Endothelial cell of umbilical vein (primary cell): ENCODE data around the gene JADE3. TPM values are rescaled to one million over a fixed set of nuclear protein-coding genes. Genes with fewer than 3 reads are reported as not detected.

Experiments used
- BruUV-seq: library from RNA; stranded (reverse); fragments of 400-500 nt; replicated peaks from 2 replicates; lab custom pipeline; 2021; lab: Mats Ljungman, UMichigan
- CTCF ChIA-PET: fragments of 300-600, 350-600 bp; sonication (Branson Sonifier 250); formaldehyde crosslinking; loops from one replicate; lab custom pipeline; 2021; ENCODE audit warnings: antibody characterized with exemption, inconsistent platforms; lab: Charles Lee
- POLR2A ChIA-PET: fragments of 300-600, 350-600 bp; sonication (Branson Sonifier 250); formaldehyde crosslinking; loops from one replicate; lab custom pipeline; 2021; ENCODE audit warnings: antibody characterized with exemption, inconsistent platforms; lab: Charles Lee
- DNase-seq: peaks from one replicate; pipeline ENCODE4 v3.0.0-alpha.2; 2011; ENCODE audit warnings: low read depth, low spot score
- FAIRE-seq: peaks from 2 replicates; lab custom pipeline; 2011; peaks lifted over from hg19 to GRCh38; lab: Jason Lieb, UNC
- H2AFZ ChIP-seq: 2 replicates; pipeline ENCODE4 v1.6.0; 2012; ENCODE audit warnings: low read depth, low read length, control low read depth, inconsistent platforms
- H3K27ac ChIP-seq: 2 replicates; pipeline ENCODE4 v1.5.1; 2011; ENCODE audit warnings: low read depth, mild to moderate bottlenecking, control low read depth, low read length, moderate library complexity; ENCODE audit not compliant: insufficient read depth
- H3K27me3 ChIP-seq, 2 experiments: 2 replicates each; pipeline versions ENCODE4 v1.6.0 to v1.6.1; 2011; ENCODE audit warnings: low read length in 2 of 2, mixed read lengths in 1 of 2; ENCODE audit not compliant: control insufficient read depth in 2 of 2, insufficient read depth in 2 of 2
- H3K36me3 ChIP-seq, 2 experiments: 2 replicates in 1 of 2; 3 replicates in 1 of 2; pipeline ENCODE4 v1.5.1; 2011; ENCODE audit warnings: low read length in 2 of 2, mild to moderate bottlenecking in 1 of 2, moderate library complexity in 1 of 2; ENCODE audit not compliant: control insufficient read depth in 2 of 2, insufficient read depth in 2 of 2; ENCODE audit errors: extremely low read depth in 1 of 2
- H3K4me1 ChIP-seq: 3 replicates; pipeline ENCODE4 v1.5.1; 2011; ENCODE audit warnings: mild to moderate bottlenecking, low read length; ENCODE audit not compliant: control insufficient read depth, insufficient read depth; ENCODE audit errors: extremely low read depth
- H3K4me2 ChIP-seq: 2 replicates; pipeline ENCODE4 v1.6.1; 2011; ENCODE audit warnings: low read length, control low read depth, mixed read lengths; ENCODE audit not compliant: insufficient read depth
- H3K4me3 ChIP-seq, 3 experiments: fragments of 200-600 bp in 1 of 3; sonication (generic), shearing (Covaris generic) in 1 of 3; replicated peaks in 1 of 3; 2 replicates each; pipeline ENCODE4 v1.5.1; 2011 to 2016; ENCODE audit warnings: control low read depth in 3 of 3, low read length in 3 of 3, mild to moderate bottlenecking in 2 of 3, inconsistent platforms in 1 of 3, low read depth in 1 of 3, moderate library complexity in 1 of 3; ENCODE audit not compliant: insufficient read depth in 1 of 3
- H3K79me2 ChIP-seq: 2 replicates; pipeline ENCODE4 v1.6.0; 2012; ENCODE audit warnings: low read length, inconsistent platforms; ENCODE audit not compliant: control insufficient read depth, insufficient read depth
- H3K9ac ChIP-seq: replicated peaks from 2 replicates; pipeline ENCODE3; 2011; ENCODE audit warnings: low read length, control low read depth; ENCODE audit not compliant: insufficient read depth; ENCODE audit errors: extremely low read depth
- H3K9me1 ChIP-seq: replicated peaks from 3 replicates; pipeline ENCODE4 v1.6.0; 2011; ENCODE audit warnings: mild to moderate bottlenecking, low read length; ENCODE audit not compliant: control insufficient read depth, insufficient read depth; ENCODE audit errors: extremely low read depth
- H3K9me3 ChIP-seq: replicated peaks from 2 replicates; pipeline ENCODE4 v1.5.1; 2012; ENCODE audit warnings: low read length, inconsistent platforms; ENCODE audit not compliant: control insufficient read depth, insufficient read depth
- H4K20me1 ChIP-seq: replicated peaks from 2 replicates; pipeline ENCODE3; 2011; ENCODE audit warnings: mild to moderate bottlenecking, low read length; ENCODE audit not compliant: control insufficient read depth, insufficient read depth; ENCODE audit errors: extremely low read depth
- EZH2 ChIP-seq: IDR thresholded peaks from 2 replicates; pipeline ENCODE4 v1.6.1; 2012; ENCODE audit warnings: borderline replicate concordance, low read depth, mild to moderate bottlenecking, moderate library complexity, low read length, inconsistent platforms; ENCODE audit not compliant: severe bottlenecking
- FOS ChIP-seq: IDR thresholded peaks from 2 replicates; pipeline ENCODE4 v1.6.1; 2011; ENCODE audit warnings: mild to moderate bottlenecking, low read length, moderate library complexity, borderline replicate concordance; ENCODE audit not compliant: insufficient read depth
- GATA2 ChIP-seq: IDR thresholded peaks from 2 replicates; pipeline ENCODE4 v1.7.0; 2011; ENCODE audit warnings: low read depth, mild to moderate bottlenecking, moderate library complexity, mixed read lengths, low read length; ENCODE audit not compliant: insufficient read length, insufficient read depth
- JUN ChIP-seq: IDR thresholded peaks from 2 replicates; pipeline ENCODE4 v1.6.1; 2011; ENCODE audit warnings: borderline replicate concordance, low read depth; ENCODE audit not compliant: insufficient read length, insufficient read depth
- MYC ChIP-seq: IDR thresholded peaks from one replicate; pipeline ENCODE4 v1.6.1; 2011; ENCODE audit warnings: mild to moderate bottlenecking, low read depth, low read length
- POLR2A ChIP-seq: IDR thresholded peaks from 2 replicates; pipeline ENCODE4 v1.6.1; 2012; ENCODE audit warnings: low read depth, mild to moderate bottlenecking, control low read depth, low read length
- POLR2AphosphoS5 ChIP-seq: IDR thresholded peaks from 2 replicates; pipeline ENCODE4 v1.6.1; 2012; ENCODE audit warnings: low read depth, mild to moderate bottlenecking, control low read depth, low read length, moderate library complexity; ENCODE audit not compliant: insufficient read depth
- dilution Hi-C: fragments of 300-500 bp; cut with MboI; formaldehyde crosslinking; loops from one replicate; pipeline ENCODE4 v1.15.0; 2019; ENCODE audit warnings: low sequenced_read_pairs; ENCODE audit not compliant: extremely low pct_ligation_motif_present
- intact Hi-C: fragments of 100-400 bp; cut with micrococcal nuclease; formaldehyde crosslinking; loops from one replicate; pipeline ENCODE4 v1.10.0; 2022
- polyA plus RNA-seq, 4 experiments: library from polyadenylated mRNA; depleted of rRNA in 3 of 4; stranded (reverse) in 3 of 4; unstranded in 1 of 4; fragments of >200 nt; gene quantifications; 2 replicates each; pipeline versions ENCODE4 v1.2.1 to v1.2.3, GENCODE V29; 2011 to 2012; ENCODE audit warnings: missing spikeins in 1 of 4
- total RNA-seq: library from RNA; stranded (reverse); gene quantifications from 2 replicates; pipeline ENCODE4 v1.2.3, GENCODE V29; 2021
- TF ChIP-seq, protein P1 (sequence below): IDR thresholded peaks from 2 replicates; pipeline ENCODE4 v1.6.1; 2011; ENCODE audit not compliant: insufficient read depth, insufficient read length
- TF ChIP-seq, protein P2 (sequence below), 2 donors: IDR thresholded peaks; 1 replicate in 1 of 2; 2 replicates in 1 of 2; pipeline ENCODE4 v1.5.1; 2011; ENCODE audit warnings: low read length in 2 of 2, mild to moderate bottlenecking in 2 of 2, moderate library complexity in 2 of 2, control low read depth in 1 of 2, inconsistent platforms in 1 of 2, low read depth in 1 of 2; ENCODE audit not compliant: insufficient read depth in 1 of 2; ENCODE audit errors: extremely low read depth in 1 of 2

Gene JADE3
- total and polyA plus RNA-seq, 2 donors (not counting 3 experiments of a cell fraction or from before 2014, with no cell fraction given): 4.9 to 18.4 TPM

GRCh38 chrX:46917622-46918021, 5.4 kb downstream of the JADE3 start:
- FAIRE-seq (no peak), DNase-seq (no peak)
- no peak overlapping the region for H2AFZ ChIP-seq
- H3K27me3 ChIP-seq: no peaks in the 10 kb centered on the region
- CTCF ChIA-PET: no interaction called here
- no peak for TF ChIP-seq POLR2AphosphoS5
- no peak for TF ChIP-seq POLR2A
- no peak for TF ChIP-seq MYC
- TF ChIP-seq FOS: no peak
- TF ChIP-seq, protein P1, sequence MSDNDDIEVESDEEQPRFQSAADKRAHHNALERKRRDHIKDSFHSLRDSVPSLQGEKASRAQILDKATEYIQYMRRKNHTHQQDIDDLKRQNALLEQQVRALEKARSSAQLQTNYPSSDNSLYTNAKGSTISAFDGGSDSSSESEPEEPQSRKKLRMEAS: no peak
- TF ChIP-seq EZH2: no peak
- TF ChIP-seq, protein P2, sequence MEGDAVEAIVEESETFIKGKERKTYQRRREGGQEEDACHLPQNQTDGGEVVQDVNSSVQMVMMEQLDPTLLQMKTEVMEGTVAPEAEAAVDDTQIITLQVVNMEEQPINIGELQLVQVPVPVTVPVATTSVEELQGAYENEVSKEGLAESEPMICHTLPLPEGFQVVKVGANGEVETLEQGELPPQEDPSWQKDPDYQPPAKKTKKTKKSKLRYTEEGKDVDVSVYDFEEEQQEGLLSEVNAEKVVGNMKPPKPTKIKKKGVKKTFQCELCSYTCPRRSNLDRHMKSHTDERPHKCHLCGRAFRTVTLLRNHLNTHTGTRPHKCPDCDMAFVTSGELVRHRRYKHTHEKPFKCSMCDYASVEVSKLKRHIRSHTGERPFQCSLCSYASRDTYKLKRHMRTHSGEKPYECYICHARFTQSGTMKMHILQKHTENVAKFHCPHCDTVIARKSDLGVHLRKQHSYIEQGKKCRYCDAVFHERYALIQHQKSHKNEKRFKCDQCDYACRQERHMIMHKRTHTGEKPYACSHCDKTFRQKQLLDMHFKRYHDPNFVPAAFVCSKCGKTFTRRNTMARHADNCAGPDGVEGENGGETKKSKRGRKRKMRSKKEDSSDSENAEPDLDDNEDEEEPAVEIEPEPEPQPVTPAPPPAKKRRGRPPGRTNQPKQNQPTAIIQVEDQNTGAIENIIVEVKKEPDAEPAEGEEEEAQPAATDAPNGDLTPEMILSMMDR (IDR thresholded peaks at IDR 0.05; ENCODE audit: extremely low read depth in 1 of 2, insufficient read depth in 1 of 2, low read depth in 1 of 2, low read length in 2 of 2): no peak
- no peak for TF ChIP-seq JUN
- no peak for TF ChIP-seq GATA2
- H3K9me3 ChIP-seq: no peaks in the 10 kb centered on the region
- no peak overlapping the region for H3K27ac ChIP-seq
- no peaks in the 10 kb centered on the region for H3K9me1 ChIP-seq
- dilution Hi-C loops: no loop called here
- peaks cover 2% of the 10 kb centered on the region for H4K20me1 ChIP-seq
- H3K36me3 ChIP-seq: no peaks in the 10 kb centered on the region
- no peak overlapping the region for H3K4me2 ChIP-seq
- no TSS peak for BruUV-seq
- no peak overlapping the region for H3K4me3 ChIP-seq
- POLR2A ChIA-PET: no interaction called here
- intact Hi-C loops: no loop called here
- peaks cover 37% of the 10 kb centered on the region for H3K79me2 ChIP-seq
- H3K9ac ChIP-seq: no peak overlapping the region
- H3K4me1 ChIP-seq: peaks cover 6% of the 10 kb centered on the region
